Prostate gland (tissue), 2 donors: ENCODE measurements around the gene DIAPH2. TPM values are rescaled to one million over a fixed set of nuclear protein-coding genes. Genes with fewer than 3 reads are reported as not detected.

ENCODE experiments used
- DNase-seq: peaks from one replicate; pipeline ENCODE4 v3.0.0-alpha.2; 2019; ENCODE audit warnings: low spot score
- H3K27ac ChIP-seq, 2 donors: fragments of 200-600 bp; sonication (generic); 2 replicates each; pipeline ENCODE4 v1.5.1; 2017 to 2019
- H3K27me3 ChIP-seq: fragments of 200-600 bp; sonication (generic); replicated peaks from 2 replicates; pipeline ENCODE4 v1.5.1; 2019; ENCODE audit not compliant: insufficient read depth
- H3K36me3 ChIP-seq, 2 donors: fragments of 200-600 bp; sonication (generic); 1 replicate in 1 of 2; 2 replicates in 1 of 2; pipeline versions ENCODE4 v1.5.1 to v1.8.1; 2017 to 2019
- H3K4me1 ChIP-seq: fragments of 200-600 bp; sonication (generic); replicated peaks from 2 replicates; pipeline ENCODE4 v1.5.1; 2019
- H3K4me3 ChIP-seq, 2 donors: fragments of 200-600 bp; sonication (generic); 2 replicates each; pipeline ENCODE4 v1.5.1; 2017 to 2019
- H3K9me3 ChIP-seq: fragments of 200-600 bp; sonication (generic); 2 replicates; pipeline ENCODE4 v1.5.1; 2017
- POLR2A ChIP-seq: fragments of 450-650 bp; IDR thresholded peaks from one replicate; pipeline ENCODE4 v1.6.1; 2016; ENCODE audit warnings: antibody characterized with exemption, mild to moderate bottlenecking
- POLR2AphosphoS5 ChIP-seq: sonication (generic); formaldehyde crosslinking; IDR thresholded peaks from one replicate; pipeline ENCODE4 v1.6.1; 2017; ENCODE audit warnings: antibody characterized with exemption
- WGBS: methylation state at CpG from one replicate; pipeline ENCODE4 v1.1.5; 2018; 5-methylcytosine and 5-hydroxymethylcytosine counted together
- intact Hi-C: fragments of 100-400 bp; cut with DNase I; formaldehyde crosslinking; loops from one replicate; pipeline ENCODE4 v1.14.2; 2022
- total RNA-seq, 2 donors: library from RNA; depleted of rRNA; stranded (reverse); fragments of >200 nt; gene quantifications; one replicate each; pipeline ENCODE4 v1.1.0, GENCODE V29; 2016
- TF ChIP-seq, protein P1 (sequence below), 4 experiments: fragments of 200-600 bp in 2 of 4; fragments of 450-650 bp in 2 of 4; sonication (generic) in 2 of 4; IDR thresholded peaks; 1 replicate in 3 of 4; 2 replicates in 1 of 4; pipeline ENCODE4 v1.5.1; 2016 to 2019; ENCODE audit warnings: antibody characterized with exemption in 4 of 4, mild to moderate bottlenecking in 2 of 4, moderate library complexity in 2 of 4

DIAPH2 gene
- total RNA-seq, 2 donors from 2014 or later = 8.1 to 44.8 TPM

DNA sequence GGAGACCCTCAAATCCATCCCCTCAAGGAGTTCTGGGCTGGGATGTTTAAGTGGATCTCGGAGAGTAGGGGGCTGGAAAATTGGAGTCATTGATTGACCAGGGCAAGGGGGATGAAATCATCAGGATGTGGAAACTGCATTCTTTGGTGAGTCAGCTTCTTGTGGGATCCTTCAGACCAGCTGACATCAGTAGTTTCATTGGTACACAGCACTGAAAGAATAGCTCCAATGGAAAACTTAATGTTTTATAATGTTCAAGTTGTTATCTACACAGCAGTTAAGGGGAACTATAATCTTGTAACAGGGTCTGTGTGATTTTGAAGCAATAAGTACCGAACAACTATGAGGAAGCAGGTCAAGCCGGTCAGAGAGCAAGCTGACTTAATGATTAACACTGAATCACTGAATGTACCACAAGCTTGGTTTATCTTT lies 705.1 kb downstream of the DIAPH2 start:
- intact Hi-C loops = no loop called here
- Histone ChIP-seq H3K27me3 (no peaks in the 10 kb centered on the region), H3K27ac (no peak overlapping the region), H3K4me3 (no peak overlapping the region), H3K4me1 (no peaks in the 10 kb centered on the region), H3K36me3 (no peaks in the 10 kb centered on the region), H3K9me3 (no peaks in the 10 kb centered on the region)
- TF ChIP-seq POLR2A (no peak), POLR2AphosphoS5 (no peak)
- TF ChIP-seq, protein P1, sequence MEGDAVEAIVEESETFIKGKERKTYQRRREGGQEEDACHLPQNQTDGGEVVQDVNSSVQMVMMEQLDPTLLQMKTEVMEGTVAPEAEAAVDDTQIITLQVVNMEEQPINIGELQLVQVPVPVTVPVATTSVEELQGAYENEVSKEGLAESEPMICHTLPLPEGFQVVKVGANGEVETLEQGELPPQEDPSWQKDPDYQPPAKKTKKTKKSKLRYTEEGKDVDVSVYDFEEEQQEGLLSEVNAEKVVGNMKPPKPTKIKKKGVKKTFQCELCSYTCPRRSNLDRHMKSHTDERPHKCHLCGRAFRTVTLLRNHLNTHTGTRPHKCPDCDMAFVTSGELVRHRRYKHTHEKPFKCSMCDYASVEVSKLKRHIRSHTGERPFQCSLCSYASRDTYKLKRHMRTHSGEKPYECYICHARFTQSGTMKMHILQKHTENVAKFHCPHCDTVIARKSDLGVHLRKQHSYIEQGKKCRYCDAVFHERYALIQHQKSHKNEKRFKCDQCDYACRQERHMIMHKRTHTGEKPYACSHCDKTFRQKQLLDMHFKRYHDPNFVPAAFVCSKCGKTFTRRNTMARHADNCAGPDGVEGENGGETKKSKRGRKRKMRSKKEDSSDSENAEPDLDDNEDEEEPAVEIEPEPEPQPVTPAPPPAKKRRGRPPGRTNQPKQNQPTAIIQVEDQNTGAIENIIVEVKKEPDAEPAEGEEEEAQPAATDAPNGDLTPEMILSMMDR (IDR thresholded peaks at IDR 0.05) = no peak
- DNase-seq = no peak
- WGBS = 80% methylated on average over 3 of the region's 3 CpGs

DNA sequence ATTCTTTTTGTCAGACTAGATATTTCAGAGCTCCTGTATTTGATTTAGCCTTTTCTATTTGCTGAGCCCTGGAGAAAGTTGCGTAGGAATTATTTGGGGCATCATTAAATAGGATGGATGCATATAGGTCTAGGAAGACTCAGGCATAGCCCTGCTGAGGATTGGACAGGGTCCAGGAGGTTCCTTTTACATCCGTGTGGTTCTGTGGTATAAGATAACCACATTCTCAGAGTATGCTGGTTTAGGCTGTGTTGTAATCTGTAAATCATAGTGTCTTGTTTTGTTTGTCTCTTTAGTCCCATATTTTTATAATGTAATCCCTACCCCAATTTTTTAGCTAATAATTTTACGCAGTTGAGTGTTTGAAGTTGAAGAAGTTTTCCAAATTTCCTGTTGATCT lies 712.7 kb downstream of the DIAPH2 start:
- WGBS = 78% methylated on average over 3 of the region's 3 CpGs
- no peak overlapping the region for H3K4me3 ChIP-seq
- intact Hi-C loops = no loop called here
- TF ChIP-seq POLR2AphosphoS5 (no peak), POLR2A (no peak)
- TF ChIP-seq, protein P1 (IDR thresholded peaks at IDR 0.05) = no peak
- no peaks in the 10 kb centered on the region for H3K36me3 ChIP-seq
- H3K27ac ChIP-seq = no peak overlapping the region
- no peaks in the 10 kb centered on the region for H3K4me1 ChIP-seq
- H3K9me3 ChIP-seq = no peaks in the 10 kb centered on the region
- DNase-seq = no peak
- no peaks in the 10 kb centered on the region for H3K27me3 ChIP-seq

DNA sequence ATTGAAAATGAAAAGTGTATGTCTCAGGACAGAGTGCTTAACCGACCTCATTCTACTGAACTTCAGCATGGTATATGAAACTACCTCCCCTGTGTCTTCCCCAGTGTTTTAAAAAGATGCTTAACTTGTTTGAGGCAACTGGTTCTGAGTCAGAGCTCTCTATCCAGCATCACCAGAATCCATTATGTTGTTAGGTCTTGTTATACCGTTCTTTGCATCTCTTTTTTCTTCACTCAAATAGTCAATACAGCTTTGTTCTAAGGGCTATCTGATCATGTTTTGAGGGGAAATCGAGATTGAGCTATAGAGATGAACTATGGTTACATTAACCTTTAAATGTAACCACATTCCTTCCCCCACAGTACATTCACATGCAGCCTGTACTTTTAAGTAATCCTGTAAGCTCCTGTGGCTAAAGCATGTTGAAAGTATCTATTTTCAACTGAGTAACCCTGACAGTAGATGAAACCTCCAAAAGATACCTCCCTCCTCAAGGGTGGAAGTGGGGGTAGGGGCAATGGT lies 713.4 kb downstream of the DIAPH2 start:
- intact Hi-C loops = no loop called here
- no peak overlapping the region for H3K4me3 ChIP-seq
- no peak overlapping the region for H3K27ac ChIP-seq
- H3K27me3 ChIP-seq = no peaks in the 10 kb centered on the region
- TF ChIP-seq, protein P1 (IDR thresholded peaks at IDR 0.05) = no peak
- TF ChIP-seq POLR2AphosphoS5 (no peak), POLR2A (no peak)
- H3K9me3 ChIP-seq = no peaks in the 10 kb centered on the region
- WGBS = 80% methylated on average over 3 of the region's 3 CpGs
- no peak for DNase-seq
- H3K4me1 ChIP-seq = no peaks in the 10 kb centered on the region
- H3K36me3 ChIP-seq = no peaks in the 10 kb centered on the region

DNA sequence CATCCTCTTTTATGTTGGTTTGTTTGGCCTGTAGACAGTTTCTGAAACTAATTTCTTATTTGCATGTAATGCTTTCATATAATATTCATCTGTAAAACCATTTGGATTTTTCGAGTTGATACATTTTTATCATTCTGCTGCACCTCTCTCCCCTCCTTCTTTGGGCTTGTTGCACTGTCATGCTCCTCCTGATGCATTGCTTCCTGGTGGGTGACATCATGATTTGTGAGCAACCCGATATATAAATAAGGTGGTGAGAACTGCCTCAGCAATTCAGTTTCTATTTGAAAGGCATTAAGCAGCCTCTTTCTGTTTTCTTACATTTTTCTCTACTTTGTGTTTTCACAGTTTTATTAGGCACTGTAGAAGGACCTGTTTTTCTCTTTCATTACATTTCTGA lies 714.8 kb downstream of the DIAPH2 start:
- TF ChIP-seq POLR2AphosphoS5 = no peak
- TF ChIP-seq POLR2A = no peak
- TF ChIP-seq, protein P1 (IDR thresholded peaks at IDR 0.05) = no peak
- Histone ChIP-seq H3K9me3 (no peaks in the 10 kb centered on the region), H3K4me3 (no peak overlapping the region), H3K4me1 (no peaks in the 10 kb centered on the region), H3K27me3 (no peaks in the 10 kb centered on the region), H3K27ac (no peak overlapping the region), H3K36me3 (no peaks in the 10 kb centered on the region)
- intact Hi-C loops = no loop called here
- WGBS = 37% methylated on average over 2 of the region's 2 CpGs
- DNase-seq = no peak

DNA sequence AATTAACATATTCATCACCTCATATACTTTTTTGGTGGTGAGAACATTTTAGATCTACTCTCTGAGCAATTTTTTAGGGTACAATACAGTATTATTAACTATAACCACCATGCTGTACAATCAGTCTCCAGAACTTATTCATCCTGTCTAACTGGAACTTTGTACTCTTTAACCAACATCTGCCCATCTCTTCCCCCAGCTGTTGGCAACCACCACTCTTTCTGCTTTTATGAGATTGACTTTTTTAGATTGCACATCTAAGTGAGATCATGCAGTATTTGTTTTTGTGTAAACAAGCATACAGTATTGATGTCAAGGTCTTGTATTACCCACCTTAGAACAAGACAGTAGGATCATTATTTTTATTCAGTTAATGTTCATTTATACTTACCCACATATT lies 715.9 kb downstream of the DIAPH2 start:
- intact Hi-C loops = no loop called here
- H3K9me3 ChIP-seq = no peaks in the 10 kb centered on the region
- no peak overlapping the region for H3K4me3 ChIP-seq
- no peak for DNase-seq
- H3K27ac ChIP-seq = no peak overlapping the region
- no peaks in the 10 kb centered on the region for H3K36me3 ChIP-seq
- H3K27me3 ChIP-seq = no peaks in the 10 kb centered on the region
- no peaks in the 10 kb centered on the region for H3K4me1 ChIP-seq
- no peak for TF ChIP-seq POLR2AphosphoS5
- no peak for TF ChIP-seq POLR2A
- TF ChIP-seq, protein P1 (IDR thresholded peaks at IDR 0.05) = no peak
